Measurements from ENCODE around the gene FGF6. TPM values are rescaled to one million over a fixed set of nuclear protein-coding genes. Genes with fewer than 3 reads are reported as not detected.

The FGF6 gene
- total RNA-seq, 1 donor: not detected

DNA sequence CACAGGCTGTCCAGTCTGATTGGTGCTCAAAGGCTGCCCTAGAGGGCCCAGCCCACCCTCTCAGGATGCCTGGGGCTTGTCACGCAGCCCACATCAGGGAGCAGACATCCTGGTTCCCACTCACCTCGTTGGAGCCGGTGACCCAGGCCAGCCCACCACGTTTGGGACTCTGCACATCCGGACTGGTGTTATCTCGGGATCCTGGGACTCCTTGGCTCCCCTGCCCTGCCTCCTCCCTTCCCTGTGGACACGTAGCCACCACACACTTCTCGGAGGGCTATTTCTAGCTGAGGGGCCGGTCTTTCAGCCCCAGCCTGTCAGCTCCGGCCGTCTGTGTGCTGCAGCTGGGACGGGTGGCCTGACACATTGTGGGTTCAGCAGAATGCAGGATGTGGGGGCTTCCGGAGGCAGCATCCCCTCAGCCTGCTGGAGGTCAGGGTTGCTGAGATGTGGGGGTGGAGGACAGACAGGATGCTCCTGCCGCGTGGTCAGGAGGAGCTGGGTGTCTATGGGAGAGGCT is 53.3 kb downstream of the FGF6 start:
- H3K4me3 ChIP-seq (ENCODE audit: low read depth, low read length): no peak overlapping the region
- no peak for DNase-seq (ENCODE audit: low read depth)
- TF ChIP-seq, protein P1, sequence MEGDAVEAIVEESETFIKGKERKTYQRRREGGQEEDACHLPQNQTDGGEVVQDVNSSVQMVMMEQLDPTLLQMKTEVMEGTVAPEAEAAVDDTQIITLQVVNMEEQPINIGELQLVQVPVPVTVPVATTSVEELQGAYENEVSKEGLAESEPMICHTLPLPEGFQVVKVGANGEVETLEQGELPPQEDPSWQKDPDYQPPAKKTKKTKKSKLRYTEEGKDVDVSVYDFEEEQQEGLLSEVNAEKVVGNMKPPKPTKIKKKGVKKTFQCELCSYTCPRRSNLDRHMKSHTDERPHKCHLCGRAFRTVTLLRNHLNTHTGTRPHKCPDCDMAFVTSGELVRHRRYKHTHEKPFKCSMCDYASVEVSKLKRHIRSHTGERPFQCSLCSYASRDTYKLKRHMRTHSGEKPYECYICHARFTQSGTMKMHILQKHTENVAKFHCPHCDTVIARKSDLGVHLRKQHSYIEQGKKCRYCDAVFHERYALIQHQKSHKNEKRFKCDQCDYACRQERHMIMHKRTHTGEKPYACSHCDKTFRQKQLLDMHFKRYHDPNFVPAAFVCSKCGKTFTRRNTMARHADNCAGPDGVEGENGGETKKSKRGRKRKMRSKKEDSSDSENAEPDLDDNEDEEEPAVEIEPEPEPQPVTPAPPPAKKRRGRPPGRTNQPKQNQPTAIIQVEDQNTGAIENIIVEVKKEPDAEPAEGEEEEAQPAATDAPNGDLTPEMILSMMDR (IDR thresholded peaks at IDR 0.05; ENCODE audit: insufficient read depth, low read depth, low read length): no peak

DNA sequence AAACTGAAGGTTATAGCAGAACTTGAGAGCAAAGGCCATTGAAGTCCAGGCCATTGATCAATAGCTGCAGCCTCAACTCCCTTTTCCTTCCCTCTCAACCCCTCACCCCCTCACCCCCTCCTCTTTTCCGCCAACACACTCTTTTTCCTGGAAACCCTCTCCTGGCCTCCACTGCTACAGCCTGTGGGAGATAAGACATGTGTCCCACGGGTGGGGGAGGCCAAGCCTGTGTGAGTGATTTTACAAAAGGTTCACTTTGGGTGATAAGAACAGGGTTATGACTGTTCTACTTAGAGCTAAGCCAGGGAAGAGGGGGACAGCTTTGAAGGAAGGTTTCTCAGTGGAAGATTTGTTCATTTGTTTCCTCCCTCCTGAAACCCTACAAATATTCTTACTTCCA is 57.0 kb downstream of the FGF6 start:
- no peak overlapping the region for H3K4me3 ChIP-seq (ENCODE audit: low read depth, low read length)
- no peak for DNase-seq (ENCODE audit: low read depth)
- TF ChIP-seq, protein P1 (IDR thresholded peaks at IDR 0.05; ENCODE audit: insufficient read depth, low read depth, low read length): no peak

DNA sequence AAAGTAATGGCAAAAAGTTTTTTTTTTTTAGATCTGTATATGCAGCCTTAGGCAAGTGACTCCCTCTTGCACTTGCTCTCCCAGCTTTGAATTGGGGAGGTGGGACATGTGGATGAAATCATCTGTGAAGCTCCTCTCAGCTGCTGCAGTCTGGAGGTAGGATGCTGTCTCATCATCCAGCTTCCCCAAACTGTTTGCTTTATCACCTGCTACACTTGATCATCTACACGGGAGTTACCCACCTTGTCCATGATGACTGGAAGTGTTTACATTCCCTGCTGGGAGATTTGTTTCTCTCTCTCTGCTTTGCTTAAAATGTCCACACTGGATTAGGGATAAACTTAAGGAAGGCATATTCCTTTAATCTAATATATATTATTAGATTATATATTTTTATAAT is 57.6 kb downstream of the FGF6 start:
- no peak for DNase-seq (ENCODE audit: low read depth)
- TF ChIP-seq, protein P1 (IDR thresholded peaks at IDR 0.05; ENCODE audit: insufficient read depth, low read depth, low read length): no peak

DNA sequence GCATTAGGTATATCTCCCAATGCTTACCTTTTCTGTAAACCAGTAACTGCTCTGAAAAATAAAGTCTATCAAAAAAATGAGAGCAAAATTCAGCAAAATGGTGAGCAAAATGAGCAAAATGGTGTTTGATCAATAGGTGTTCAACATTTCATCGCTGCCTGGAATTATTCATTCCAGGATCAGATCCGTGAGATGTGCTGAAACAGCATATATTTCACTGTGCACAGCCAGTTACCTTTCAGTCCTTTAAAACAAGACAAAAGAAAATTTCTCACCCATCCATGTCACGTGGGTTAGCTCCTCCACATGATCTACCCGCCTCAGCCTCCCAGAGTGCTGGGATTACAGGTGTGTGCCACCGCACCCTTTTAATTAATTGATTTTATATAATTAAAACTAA is 58.0 kb downstream of the FGF6 start:
- TF ChIP-seq, protein P1 (IDR thresholded peaks at IDR 0.05; ENCODE audit: insufficient read depth, low read depth, low read length): no peak
- no peak for DNase-seq (ENCODE audit: low read depth)
- H3K4me3 ChIP-seq (ENCODE audit: low read depth, low read length): no peak overlapping the region

More for the DNA sequence above, 57.6 kb downstream of the FGF6 start:
- H3K4me3 ChIP-seq (ENCODE audit: low read depth, low read length): no peak overlapping the region

DNA sequence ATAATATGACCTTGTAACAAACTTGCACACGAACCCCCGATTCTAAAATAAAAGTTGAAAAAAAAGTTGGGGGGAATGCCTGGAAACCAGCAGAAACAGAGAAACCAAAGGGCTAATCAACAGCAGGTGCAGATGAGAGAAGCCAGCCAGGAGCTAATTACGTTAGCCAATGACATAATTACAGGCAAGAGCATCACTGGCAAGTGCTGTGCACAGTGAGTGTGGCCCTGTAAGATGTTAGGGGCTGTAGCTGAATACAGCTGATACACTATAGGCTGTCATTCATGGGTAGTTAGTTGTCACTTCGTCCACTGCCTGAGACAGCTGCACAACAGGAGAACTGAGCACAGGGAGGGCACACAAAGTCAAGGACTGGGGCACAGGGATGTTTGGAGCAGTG is 58.8 kb downstream of the FGF6 start:
- H3K4me3 ChIP-seq (ENCODE audit: low read depth, low read length): no peak overlapping the region
- no peak for DNase-seq (ENCODE audit: low read depth)
- TF ChIP-seq, protein P1 (IDR thresholded peaks at IDR 0.05; ENCODE audit: insufficient read depth, low read depth, low read length): no peak

Other genes with a start within 250 kb of the FGF6 start
- 7.1 and 20.3 TPM in 2 replicates for gene CCND2, start 172.1 kb downstream of the FGF6 start, total RNA-seq
- gene TIGAR, start 124.6 kb downstream of the FGF6 start, total RNA-seq: 10.3 and 20.7 TPM in 2 replicates
- not detected in 2 replicates for gene FGF23, start 66.1 kb downstream of the FGF6 start, total RNA-seq
- gene RAD51AP1, start 93.1 kb upstream of the FGF6 start, total RNA-seq: 9.3 and 18.1 TPM in 2 replicates
- 39.3 and 48.6 TPM in 2 replicates for gene DYRK4, start 116.4 kb upstream of the FGF6 start, total RNA-seq
- 0.64 and 1.3 TPM in 2 replicates for gene AKAP3, start 203.2 kb upstream of the FGF6 start, total RNA-seq
- gene NDUFA9, start 203.3 kb upstream of the FGF6 start, total RNA-seq: 33.2 and 54.0 TPM in 2 replicates

All from fibroblast of villous mesenchyme (primary cell).